K562 (cell line): ENCODE measurements around the gene CHCHD10. TPM values are rescaled to one million over a fixed set of nuclear protein-coding genes. Genes with fewer than 3 reads are reported as not detected.

Experiments used
- ATAC-seq: fragments of 200-7000 bp; cut with Tn5 transposase; 3 replicates; pipeline ENCODE4 v1.9.1; 2020; ENCODE audit warnings: moderate library complexity
- BruUV-seq: library from RNA; stranded (reverse); fragments of 400-500 nt; replicated peaks from 2 replicates; lab custom pipeline; 2021; lab: Mats Ljungman, UMichigan
- CTCF ChIA-PET: fragments of 300-600 bp; formaldehyde crosslinking; extraction: SDS; loops from one replicate; lab custom pipeline; 2021; ENCODE audit warnings: low intra/inter-chr PET ratio; lab: Yijun Ruan, JAX
- POLR2A ChIA-PET: fragments of 300-600, 350-650 bp; sonication (Branson Sonifier 250); formaldehyde crosslinking; extraction: SDS; loops from one replicate; lab custom pipeline; 2021; ENCODE audit warnings: antibody characterized with exemption, inconsistent platforms; lab: Yijun Ruan, JAX
- DNase-seq, 4 experiments: peaks; one replicate each; pipeline versions ENCODE4 v3.0.0 to v3.0.0-alpha.2; 2011 to 2018; ENCODE audit warnings: low spot score in 3 of 4, mixed read lengths in 3 of 4; ENCODE audit errors: extremely low read depth in 1 of 4
- FAIRE-seq: peaks from 2 replicates; lab custom pipeline; 2011; peaks lifted over from hg19 to GRCh38; lab: Jason Lieb, UNC
- H2AFZ ChIP-seq: 2 replicates; pipeline ENCODE4 v1.6.0; 2011; ENCODE audit warnings: low read depth, low read length, control low read depth, inconsistent platforms
- H3K27ac ChIP-seq: fragments of 200-600 bp; 3 replicates; pipeline ENCODE4 v1.8.0; 2011; ENCODE audit warnings: low read depth, mild to moderate bottlenecking, control low read depth, inconsistent platforms, low read length, moderate library complexity, mixed read lengths; ENCODE audit errors: extremely low read depth
- H3K27me3 ChIP-seq, 2 experiments: fragments of 300-600 bp in 1 of 2; 2 replicates in 1 of 2; 3 replicates in 1 of 2; pipeline versions ENCODE4 v1.6.0 to v1.8.0; 2011; ENCODE audit warnings: inconsistent platforms in 2 of 2, low read length in 2 of 2, mild to moderate bottlenecking in 1 of 2, mixed read lengths in 1 of 2, moderate library complexity in 1 of 2; ENCODE audit not compliant: control insufficient read depth in 2 of 2, insufficient read depth in 2 of 2
- H3K36me3 ChIP-seq: fragments of 300-600 bp; 3 replicates; pipeline ENCODE4 v1.8.0; 2011; ENCODE audit warnings: mild to moderate bottlenecking, low read length, inconsistent platforms; ENCODE audit not compliant: control insufficient read depth, insufficient read depth
- H3K4me1 ChIP-seq, 2 experiments: fragments of 200-600 bp in 1 of 2; replicated peaks in 1 of 2; 2 replicates in 1 of 2; 3 replicates in 1 of 2; pipeline versions ENCODE4 v1.5.1 to v1.8.0; 2011; ENCODE audit warnings: inconsistent platforms in 2 of 2, low read length in 2 of 2, mild to moderate bottlenecking in 1 of 2, mixed read lengths in 1 of 2, moderate library complexity in 1 of 2; ENCODE audit not compliant: control insufficient read depth in 2 of 2, insufficient read depth in 2 of 2
- H3K4me2 ChIP-seq: 2 replicates; pipeline ENCODE4 v1.6.1; 2011; ENCODE audit warnings: low read length, control low read depth, inconsistent platforms, mixed read lengths; ENCODE audit not compliant: insufficient read depth
- H3K4me3 ChIP-seq: fragments of 200-600 bp; sonication (generic), shearing (Covaris generic); 2 replicates; pipeline ENCODE4 v1.5.1; 2016; ENCODE audit warnings: control low read depth, inconsistent platforms
- H3K79me2 ChIP-seq: fragments of 200-600 bp; 3 replicates; pipeline ENCODE4 v1.8.0; 2011; ENCODE audit warnings: low read length, inconsistent platforms; ENCODE audit not compliant: control insufficient read depth, insufficient read depth
- H3K9ac ChIP-seq, 2 experiments: 2 replicates each; pipeline versions ENCODE4 v1.6.0 to v1.6.1; 2011; ENCODE audit warnings: low read depth in 2 of 2, low read length in 2 of 2, control low read depth in 1 of 2, inconsistent platforms in 1 of 2, mild to moderate bottlenecking in 1 of 2, mixed read lengths in 1 of 2; ENCODE audit not compliant: insufficient read depth in 1 of 2
- H3K9me1 ChIP-seq: one replicate; pipeline ENCODE4 v1.6.0; 2011; ENCODE audit warnings: inconsistent platforms, mild to moderate bottlenecking, low read length, moderate library complexity; ENCODE audit not compliant: control insufficient read depth, insufficient read depth
- H3K9me3 ChIP-seq: replicated peaks from 2 replicates; pipeline ENCODE4 v1.5.1; 2011; ENCODE audit warnings: low read depth, low read length, inconsistent platforms; ENCODE audit not compliant: control insufficient read depth, insufficient read depth
- H4K20me1 ChIP-seq: replicated peaks from 2 replicates; pipeline ENCODE4 v1.6.1; 2011; ENCODE audit warnings: low read length, inconsistent platforms, mixed read lengths; ENCODE audit not compliant: control insufficient read depth, insufficient read depth
- EHMT2 ChIP-seq: fragments of 450-650 bp; IDR thresholded peaks from 2 replicates; pipeline ENCODE4 v1.6.1; 2018; ENCODE audit warnings: antibody characterized with exemption
- ELF1 ChIP-seq: fragments of 200-800 bp; sonication (Bioruptor generic); IDR thresholded peaks from 2 replicates; pipeline ENCODE4 v1.6.1; 2016; ENCODE audit warnings: missing genetic modification characterization, missing compliant biosample characterization
- ETV1 ChIP-seq: fragments of 450-650 bp; conservative IDR thresholded peaks from 2 replicates; pipeline ENCODE4 v1.6.1; 2016; ENCODE audit warnings: missing genetic modification characterization, control low read depth, low read depth, missing compliant biosample characterization
- JUN ChIP-seq, 2 experiments: sonication (generic) in 1 of 2; formaldehyde crosslinking in 1 of 2; IDR thresholded peaks; 2 replicates each; pipeline versions ENCODE4 v1.6.1 to v1.8.0; 2012 to 2022; ENCODE audit warnings: borderline replicate concordance in 2 of 2, mild to moderate bottlenecking in 2 of 2, improper control_type of control experiment in 1 of 2, low read depth in 1 of 2, low read length in 1 of 2, missing genetic modification reagents in 1 of 2
- KAT7 ChIP-seq: sonication (generic); formaldehyde crosslinking; IDR thresholded peaks from 2 replicates; pipeline ENCODE4 v1.8.0; 2022; ENCODE audit warnings: missing genetic modification reagents, mild to moderate bottlenecking, borderline replicate concordance
- KDM2B ChIP-seq: fragments of 250-450 bp; sonication (Bioruptor Pico); IDR thresholded peaks from 2 replicates; pipeline ENCODE4 v1.8.0; 2021; ENCODE audit warnings: mild to moderate bottlenecking, moderate library complexity
- PML ChIP-seq: IDR thresholded peaks from 2 replicates; pipeline ENCODE4 v1.6.1; 2012; ENCODE audit warnings: low read length, inconsistent platforms
- PYGO2 ChIP-seq: fragments of 450-650 bp; IDR thresholded peaks from 2 replicates; pipeline ENCODE4 v1.6.1; 2016; ENCODE audit warnings: mild to moderate bottlenecking, missing genetic modification characterization, moderate library complexity, missing compliant biosample characterization
- RB1 ChIP-seq: fragments of 450-650 bp; IDR thresholded peaks from 2 replicates; pipeline ENCODE4 v1.6.1; 2017; ENCODE audit warnings: low read depth, mild to moderate bottlenecking
- ZFP91 ChIP-seq: sonication (generic); formaldehyde crosslinking; IDR thresholded peaks from 2 replicates; pipeline ENCODE4 v1.8.0; 2022; ENCODE audit warnings: mild to moderate bottlenecking, missing genetic modification reagents
- ZNF140 ChIP-seq: fragments of 250-450 bp; sonication (Bioruptor Pico); IDR thresholded peaks from 2 replicates; pipeline ENCODE4 v1.8.0; 2021; ENCODE audit warnings: moderate library complexity, mild to moderate bottlenecking, inconsistent platforms
- ZNF384 ChIP-seq: IDR thresholded peaks from 2 replicates; pipeline ENCODE4 v1.6.1; 2012; ENCODE audit warnings: low read depth, low read length, improper control_type of control experiment
- ZNF398 ChIP-seq: fragments of 250-450 bp; sonication (Bioruptor Pico); IDR thresholded peaks from 2 replicates; pipeline ENCODE4 v1.8.0; 2021; ENCODE audit warnings: moderate library complexity, mild to moderate bottlenecking, inconsistent platforms
- ZNF445 ChIP-seq: fragments of 250-450 bp; sonication (Bioruptor Pico); IDR thresholded peaks from 2 replicates; pipeline ENCODE4 v1.4.0; 2020; ENCODE audit warnings: low read depth, mild to moderate bottlenecking, moderate library complexity
- ZNF655 ChIP-seq: fragments of 250-450 bp; sonication (Bioruptor Pico); IDR thresholded peaks from 2 replicates; pipeline ENCODE4 v1.5.0; 2021
- WGBS: fragments of 100-300 bp; shearing (Covaris generic); methylation state at CpG from one replicate; pipeline ENCODE4 v1.1.6; 2016; ENCODE audit warnings: low coverage, mixed read lengths; ENCODE audit not compliant: insufficient coverage; ENCODE audit errors: missing lambda C conversion rate; 5-methylcytosine and 5-hydroxymethylcytosine counted together
- in situ Hi-C: fragments of 300-500 bp; cut with MboI; formaldehyde crosslinking; loops from 4 replicates; pipeline ENCODE4 v1.15.0; 2018; ENCODE audit warnings: inconsistent platforms, mixed read lengths
- intact Hi-C: fragments of 100-400 bp; cut with micrococcal nuclease; formaldehyde crosslinking; loops from 2 replicates; pipeline ENCODE4 v1.14.2; 2022
- polyA plus RNA-seq, 8 experiments: library from polyadenylated mRNA; depleted of rRNA in 4 of 8; stranded (reverse) in 5 of 8; unstranded in 3 of 8; fragments of >200 nt; fragmentation: Nextera tagmentation in 2 of 8; fragmentation: Illumina TruSeq in 1 of 8; extraction: Ambion mirVana in 2 of 8; extraction: Trizol in 1 of 8; gene quantifications; 2 replicates each; pipeline versions ENCODE4 v1.2.1 to v1.2.3, GENCODE V29; 2011 to 2014; ENCODE audit warnings: inconsistent platforms in 1 of 8, missing spikeins in 1 of 8
- total RNA-seq, 7 experiments: library from RNA; depleted of rRNA in 6 of 7; stranded (reverse); fragments of >200 nt in 6 of 7; fragmentation: Illumina TruSeq in 2 of 7; extraction: Trizol in 2 of 7; gene quantifications; 2 replicates each; pipeline versions ENCODE4 v1.2.1 to v1.2.3, GENCODE V29; 2011 to 2021; ENCODE audit warnings: low replicate concordance in 1 of 7

Gene CHCHD10
- total and polyA plus RNA-seq, 9 of the 15 experiments (the other 6 are each of a cell fraction or from before 2014, with no cell fraction given): 15.2 to 292 (median 102) TPM

DNA sequence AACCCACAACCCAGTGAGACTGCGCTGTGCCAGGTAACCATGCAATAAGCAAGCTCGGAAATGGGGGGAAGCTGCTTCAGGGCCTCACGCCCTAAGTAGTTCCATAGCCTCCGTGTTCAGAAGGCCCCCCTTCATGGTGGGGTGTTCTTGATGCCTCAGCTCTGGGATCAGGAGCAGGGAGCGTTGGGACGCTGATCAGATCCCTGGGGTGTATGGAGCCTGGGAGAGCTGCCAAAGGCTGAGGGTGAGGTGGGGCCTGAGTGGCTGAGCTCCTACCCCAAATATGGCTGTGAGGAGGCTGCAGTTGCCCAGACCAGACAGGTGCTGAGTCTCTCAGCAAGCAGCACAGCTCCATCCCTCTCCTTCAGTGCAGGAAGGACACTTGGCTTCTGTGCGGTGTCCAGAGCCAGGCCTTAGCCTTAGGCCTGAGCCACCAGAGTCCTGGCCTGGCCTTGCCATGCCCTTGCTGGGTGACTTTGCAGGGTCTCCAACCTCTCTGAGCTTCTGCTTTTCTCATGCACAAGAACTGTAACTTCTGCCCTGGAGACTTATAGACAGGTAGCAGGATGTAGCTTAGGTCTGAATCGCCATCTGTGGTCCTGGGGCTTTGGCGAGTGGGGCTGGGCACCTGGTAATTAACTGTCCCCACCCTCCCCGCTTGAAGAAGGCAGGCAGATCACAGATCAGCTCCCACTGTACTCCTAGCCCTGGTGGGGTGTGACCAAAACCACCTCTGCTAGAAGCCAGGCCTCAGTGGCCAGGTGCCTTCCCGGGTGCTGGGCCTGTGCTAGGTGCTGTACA is 10.2 kb upstream of the CHCHD10 start:
- ChIA-PET CTCF (no interaction called here), POLR2A (interaction anchor here (1.0 kb wide), 1 partner anchor 12 kb away, joined by 3 read pairs; no protein-coding TSS in a partner anchor)
- TF ChIP-seq ZNF445 (no peak), PYGO2 (tag) (no peak), ZNF384 (no peak), EHMT2 (no peak), JUN (IDR thresholded peaks at IDR 0.05; ENCODE audit: borderline replicate concordance, low read depth, low read length) (no peak), JUN (CRISPR knock-in tag; IDR thresholded peaks at IDR 0.05; ENCODE audit: borderline replicate concordance) (no peak), ZNF398 (no peak), ZNF655 (CRISPR knock-in tag) (no peak), KDM2B (no peak), PML (no peak), RB1 (no peak), KAT7 (no peak), ZNF140 (CRISPR knock-in tag) (no peak), ETV1 (no peak), ELF1 (tag) (no peak), ZFP91 (CRISPR knock-in tag) (no peak)
- in situ Hi-C loops (no loop called here), intact Hi-C loops (no loop called here)
- Histone ChIP-seq H3K9ac (peak overlapping the region in 1 of 2 experiments; percentile 45; a peak in 1 of 4 replicates), H3K27me3 (no peaks in the 10 kb centered on the region), H3K4me2 (no peak overlapping the region), H2AFZ (no peak overlapping the region), H3K27ac (no peak overlapping the region), H3K9me3 (no peaks in the 10 kb centered on the region), H3K36me3 (no peaks in the 10 kb centered on the region), H3K9me1 (no peaks in the 10 kb centered on the region), H3K79me2 (no peaks in the 10 kb centered on the region), H3K4me1 (peaks cover 0 to 31% of the 10 kb centered on the region in 2 experiments; a peak in 2 of 5 replicates), H3K4me3 (no peak overlapping the region), H4K20me1 (no peaks in the 10 kb centered on the region)
- FAIRE-seq: no peak
- BruUV-seq: no TSS peak
- DNase-seq: no peak
- WGBS: 54% methylated on average over 9 of the region's 11 CpGs
- no peak for ATAC-seq
